ENCODE measurements around the gene CD109. TPM values are rescaled to one million over a fixed set of nuclear protein-coding genes. Genes with fewer than 3 reads are reported as not detected.

The CD109 gene
- total and polyA plus RNA-seq, 2 of the 4 experiments (the other 2 are of a cell fraction), result 3.6 to 5.0 TPM

DNA sequence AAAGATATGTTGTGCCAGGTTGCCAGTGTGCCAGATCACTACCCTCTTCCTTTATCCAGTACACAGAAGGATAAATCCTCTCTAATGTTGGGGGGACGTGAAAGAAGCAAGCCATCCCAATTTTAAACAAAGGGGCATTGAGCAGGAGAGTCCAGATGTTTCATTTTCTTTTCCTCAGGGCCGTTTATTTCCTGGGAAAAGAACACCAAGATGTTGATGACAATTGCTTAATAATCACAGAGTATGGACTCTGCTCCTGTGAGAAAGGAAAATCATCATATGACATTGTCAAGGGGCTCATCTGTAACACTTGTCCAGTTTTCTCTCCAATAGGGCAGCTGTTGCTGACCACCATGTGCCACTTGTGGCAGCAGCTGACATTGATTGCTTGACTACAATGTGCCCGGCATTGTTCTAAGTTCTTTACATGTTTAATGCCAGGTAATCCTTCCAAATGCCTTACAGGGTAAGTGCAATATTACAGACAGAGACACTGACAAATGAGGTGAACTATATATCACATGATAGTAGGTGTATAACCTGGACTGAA, 161.4 kb downstream of the CD109 start:
- no CpG with 5 or more reads among the region's 3 CpGs for WGBS, 2 experiments (ENCODE audit: extremely low coverage in 2 of 2, insufficient read length in 1 of 2)
- H3K9me1 ChIP-seq (ENCODE audit: insufficient read depth, low read length), result no peaks in the 10 kb centered on the region; the same call in 1 of the 2 replicates
- ChIA-PET CTCF (no interaction called here), POLR2A (ENCODE audit: unreplicated experiment) (no interaction called here)
- TF ChIP-seq USF2 (IDR thresholded peaks at IDR 0.05; ENCODE audit: low read depth, low read length), result no peak
- TF ChIP-seq FOS (IDR thresholded peaks at IDR 0.05; ENCODE audit: low read depth, low read length), result no peak
- TF ChIP-seq BHLHE40 (IDR thresholded peaks at IDR 0.05; ENCODE audit: low read depth, low read length), result no peak
- no peak for TF ChIP-seq NFE2L2 (IDR thresholded peaks at IDR 0.05; ENCODE audit: low read depth, low read length)
- no peak for TF ChIP-seq RCOR1 (IDR thresholded peaks at IDR 0.05; ENCODE audit: insufficient replicate concordance, low read length)
- TF ChIP-seq CEBPB (IDR thresholded peaks at IDR 0.05; ENCODE audit: low read depth, low read length), result no peak
- no peak for TF ChIP-seq RAD21 (IDR thresholded peaks at IDR 0.05; ENCODE audit: low read length)
- TF ChIP-seq, protein P1, sequence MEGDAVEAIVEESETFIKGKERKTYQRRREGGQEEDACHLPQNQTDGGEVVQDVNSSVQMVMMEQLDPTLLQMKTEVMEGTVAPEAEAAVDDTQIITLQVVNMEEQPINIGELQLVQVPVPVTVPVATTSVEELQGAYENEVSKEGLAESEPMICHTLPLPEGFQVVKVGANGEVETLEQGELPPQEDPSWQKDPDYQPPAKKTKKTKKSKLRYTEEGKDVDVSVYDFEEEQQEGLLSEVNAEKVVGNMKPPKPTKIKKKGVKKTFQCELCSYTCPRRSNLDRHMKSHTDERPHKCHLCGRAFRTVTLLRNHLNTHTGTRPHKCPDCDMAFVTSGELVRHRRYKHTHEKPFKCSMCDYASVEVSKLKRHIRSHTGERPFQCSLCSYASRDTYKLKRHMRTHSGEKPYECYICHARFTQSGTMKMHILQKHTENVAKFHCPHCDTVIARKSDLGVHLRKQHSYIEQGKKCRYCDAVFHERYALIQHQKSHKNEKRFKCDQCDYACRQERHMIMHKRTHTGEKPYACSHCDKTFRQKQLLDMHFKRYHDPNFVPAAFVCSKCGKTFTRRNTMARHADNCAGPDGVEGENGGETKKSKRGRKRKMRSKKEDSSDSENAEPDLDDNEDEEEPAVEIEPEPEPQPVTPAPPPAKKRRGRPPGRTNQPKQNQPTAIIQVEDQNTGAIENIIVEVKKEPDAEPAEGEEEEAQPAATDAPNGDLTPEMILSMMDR (conservative IDR thresholded peaks at IDR 0.05; ENCODE audit: low read depth, low read length), result no peak
- no peak for TF ChIP-seq SMC3 (IDR thresholded peaks at IDR 0.05; ENCODE audit: low read depth, low read length)
- TF ChIP-seq MAZ (IDR thresholded peaks at IDR 0.05; ENCODE audit: borderline replicate concordance, low read depth, low read length), result no peak
- no peak for TF ChIP-seq MAFK (IDR thresholded peaks at IDR 0.05; ENCODE audit: low read depth, low read length)
- no peak for TF ChIP-seq ELK1 (IDR thresholded peaks at IDR 0.05; ENCODE audit: borderline replicate concordance, low read depth, low read length)
- no peak for TF ChIP-seq RFX5 (IDR thresholded peaks at IDR 0.05; ENCODE audit: low read depth, low read length)
- no peak for TF ChIP-seq CHD1 (IDR thresholded peaks at IDR 0.05; ENCODE audit: low read depth, low read length)
- no peak for TF ChIP-seq POLR2A (IDR thresholded peaks at IDR 0.05; ENCODE audit: low read depth, low read length)
- TF ChIP-seq MXI1 (IDR thresholded peaks at IDR 0.05; ENCODE audit: borderline replicate concordance, low read depth, low read length), result no peak
- H2AK9ac ChIP-seq (replicated peaks; ENCODE audit: low read depth, low read length, poor library complexity), result no peak overlapping the region
- no peaks in the 10 kb centered on the region for H3K27me3 ChIP-seq (ENCODE audit: control insufficient read depth, insufficient read depth, low read length)
- peaks cover 4% of the 10 kb centered on the region for H3K4me1 ChIP-seq (ENCODE audit: control insufficient read depth, insufficient read depth, low read length)
- no peak overlapping the region for H2AFZ ChIP-seq (replicated peaks; ENCODE audit: low read length, poor library complexity)
- H2BK120ac ChIP-seq (ENCODE audit: low read depth, low read length), result no peak overlapping the region
- no peak overlapping the region for H3K4me3 ChIP-seq (ENCODE audit: insufficient read depth, low read depth, low read length)
- H4K8ac ChIP-seq (ENCODE audit: low read depth in 2 of 2, low read length in 2 of 2), result no peak overlapping the region
- no peak overlapping the region for H2AK5ac ChIP-seq (ENCODE audit: low read depth, low read length)
- no peak overlapping the region for H3K27ac ChIP-seq (ENCODE audit: insufficient read depth, low read length)
- H4K91ac ChIP-seq (ENCODE audit: insufficient read depth, low read depth, low read length), result no peak overlapping the region
- H3K4ac ChIP-seq (ENCODE audit: low read depth, low read length), result no peak overlapping the region; the same call in 1 of the 2 replicates
- H3K18ac ChIP-seq (ENCODE audit: low read depth, low read length), result peak overlapping the region; percentile 30
- intact Hi-C loops (cut with micrococcal nuclease), result loop anchor here (5.0 kb wide), 2 partner anchors 110 to 120 kb away; no protein-coding TSS in a partner anchor
- no peak overlapping the region for H2BK5ac ChIP-seq (ENCODE audit: low read depth, low read length, poor library complexity, severe bottlenecking)
- ATAC-seq (ENCODE audit: low read depth), result no peak
- BruUV-seq (replicated peaks), result no TSS peak
- H4K5ac ChIP-seq (ENCODE audit: low read depth, low read length), result no peak overlapping the region; the same call in 1 of the 2 replicates
- no peak for DNase-seq
- no peak overlapping the region for H2BK20ac ChIP-seq (ENCODE audit: low read depth, low read length)
- H3K23ac ChIP-seq (ENCODE audit: low read depth, low read length), result no peak overlapping the region
- no peaks in the 10 kb centered on the region for H3K9me3 ChIP-seq (ENCODE audit: control insufficient read depth, insufficient read depth, low read length)
- no peaks in the 10 kb centered on the region for H4K20me1 ChIP-seq (ENCODE audit: insufficient read depth, low read length)
- H3K36me3 ChIP-seq (ENCODE audit: control insufficient read depth, insufficient read depth, low read length), result no peaks in the 10 kb centered on the region
- in situ Hi-C loops (cut with MboI; ENCODE audit: low sequenced_read_pairs), result loop anchor here (10.0 kb wide), 1 partner anchor 1357 kb away; no protein-coding TSS in a partner anchor
- no peak overlapping the region for H3K56ac ChIP-seq (ENCODE audit: extremely low read depth, insufficient read depth, low read length)
- no peak overlapping the region for H3K9ac ChIP-seq (ENCODE audit: low read depth, low read length)
- no peak overlapping the region for H3K4me2 ChIP-seq (ENCODE audit: low read depth, low read length)
- dilution Hi-C loops (cut with HindIII; ENCODE audit: low sequenced_read_pairs, unreplicated experiment), result no loop called here
- H2BK15ac ChIP-seq (ENCODE audit: low read depth, low read length), result peak overlapping the region; percentile 67; the same call in 1 of the 3 replicates
- no peaks in the 10 kb centered on the region for H3K79me1 ChIP-seq (ENCODE audit: low read depth in 1 of 2, low read length in 2 of 2)
- H3K14ac ChIP-seq (replicated peaks; ENCODE audit: low read depth, low read length), result no peak overlapping the region; the same call in 1 of the 2 replicates

Measured in IMR-90 (cell line).